ENCODE measurements around the gene THUMPD2.

- TF ChIP-seq, protein P1, sequence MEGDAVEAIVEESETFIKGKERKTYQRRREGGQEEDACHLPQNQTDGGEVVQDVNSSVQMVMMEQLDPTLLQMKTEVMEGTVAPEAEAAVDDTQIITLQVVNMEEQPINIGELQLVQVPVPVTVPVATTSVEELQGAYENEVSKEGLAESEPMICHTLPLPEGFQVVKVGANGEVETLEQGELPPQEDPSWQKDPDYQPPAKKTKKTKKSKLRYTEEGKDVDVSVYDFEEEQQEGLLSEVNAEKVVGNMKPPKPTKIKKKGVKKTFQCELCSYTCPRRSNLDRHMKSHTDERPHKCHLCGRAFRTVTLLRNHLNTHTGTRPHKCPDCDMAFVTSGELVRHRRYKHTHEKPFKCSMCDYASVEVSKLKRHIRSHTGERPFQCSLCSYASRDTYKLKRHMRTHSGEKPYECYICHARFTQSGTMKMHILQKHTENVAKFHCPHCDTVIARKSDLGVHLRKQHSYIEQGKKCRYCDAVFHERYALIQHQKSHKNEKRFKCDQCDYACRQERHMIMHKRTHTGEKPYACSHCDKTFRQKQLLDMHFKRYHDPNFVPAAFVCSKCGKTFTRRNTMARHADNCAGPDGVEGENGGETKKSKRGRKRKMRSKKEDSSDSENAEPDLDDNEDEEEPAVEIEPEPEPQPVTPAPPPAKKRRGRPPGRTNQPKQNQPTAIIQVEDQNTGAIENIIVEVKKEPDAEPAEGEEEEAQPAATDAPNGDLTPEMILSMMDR (conservative IDR thresholded peaks at IDR 0.05; ENCODE audit: low read depth, low read length), result no peak
- no peak for TF ChIP-seq EZH2 (IDR thresholded peaks at IDR 0.05; ENCODE audit: borderline replicate concordance, low read depth, low read length, poor library complexity, severe bottlenecking)
Observed at GRCh38 chr2:39800752-39801151, 21.7 kb upstream of the THUMPD2 start.

Data from A673 (cell line).